Adrenal gland (tissue), 12 donors: ENCODE data around the gene FAM174A. TPM values are rescaled to one million over a fixed set of nuclear protein-coding genes. Genes with fewer than 3 reads are reported as not detected.

Source experiments
- DNase-seq, 7 donors: peaks; one replicate each; pipeline ENCODE4 v3.0.0-alpha.2; 2019 to 2020
- H3K27ac ChIP-seq, 5 donors: fragments of 200-600 bp; sonication (generic) in 4 of 5; 1 replicate in 3 of 5; 2 replicates in 2 of 5; pipeline versions ENCODE4 v1.5.1 to v1.8.0; 2016 to 2020; ENCODE audit warnings: mild to moderate bottlenecking in 1 of 5
- H3K27me3 ChIP-seq: fragments of 200-600 bp; 2 replicates; pipeline ENCODE4 v1.8.0; 2021
- H3K36me3 ChIP-seq, 2 donors: fragments of 200-600 bp; replicated peaks in 1 of 2; 1 replicate in 1 of 2; 2 replicates in 1 of 2; pipeline versions ENCODE4 v1.5.1 to v1.8.0; 2018 to 2022
- H3K4me1 ChIP-seq, 2 donors: fragments of 200-600 bp; replicated peaks in 1 of 2; 1 replicate in 1 of 2; 2 replicates in 1 of 2; pipeline versions ENCODE4 v1.5.1 to v1.8.0; 2018 to 2021
- H3K4me3 ChIP-seq, 4 donors: fragments of 200-600 bp; sonication (generic) in 3 of 4; one replicate each; pipeline ENCODE4 v1.5.1; 2016 to 2018
- H3K9me3 ChIP-seq, 3 donors: fragments of 200-600 bp; sonication (generic) in 1 of 3; replicated peaks in 1 of 3; 1 replicate in 2 of 3; 2 replicates in 1 of 3; pipeline versions ENCODE4 v1.5.1 to v1.8.0; 2016 to 2021
- POLR2A ChIP-seq, 2 donors: fragments of 450-650 bp; IDR thresholded peaks; one replicate each; pipeline ENCODE4 v1.6.1; 2017; ENCODE audit warnings: antibody characterized with exemption in 2 of 2, mild to moderate bottlenecking in 2 of 2, moderate library complexity in 1 of 2
- WGBS, 4 donors: extraction: QIAGEN DNeasy Blood & Tissue Kit in 2 of 4; methylation state at CpG; one replicate each; pipeline versions ENCODE4 v1.1.5 to v1.1.7; 2013 to 2017; 5-methylcytosine and 5-hydroxymethylcytosine counted together
- intact Hi-C, 2 donors: fragments of 100-400 bp; cut with DNase I; formaldehyde crosslinking; loops; one replicate each; pipeline versions ENCODE4 v1.14.1 to v1.15.0; 2022 to 2023
- polyA plus RNA-seq, 3 donors: library from polyadenylated mRNA; stranded (reverse); fragments of 200-250 nt in 2 of 3; fragments of 350-450 nt in 1 of 3; fragmentation: Illumina TruSeq in 1 of 3; extraction: RNeasy Lipid Tissue Mini Kit (QIAGEN cat#74804) in 1 of 3; gene quantifications; one replicate each; pipeline ENCODE4 v1.2.3, GENCODE V29; 2013 to 2014
- total RNA-seq, 9 donors: library from RNA; depleted of rRNA in 4 of 9; stranded (reverse); fragments of >200 nt in 4 of 9; fragments of 120-200 nt in 1 of 9; fragmentation: NEBNext Ultra II Directional in 1 of 9; extraction: Animal tissue kit (Norgen Biotek cat#: 25700) in 1 of 9; gene quantifications; one replicate each; pipeline versions ENCODE4 v1.1.0 to v1.2.4, GENCODE V29; 2013 to 2023
- TF ChIP-seq, protein P1 (sequence below), 6 experiments: fragments of 450-650 bp in 4 of 6; fragments of 200-600 bp in 2 of 6; sonication (generic) in 1 of 6; IDR thresholded peaks; 1 replicate in 5 of 6; 2 replicates in 1 of 6; pipeline versions ENCODE4 v1.5.1 to v1.8.0; 2016 to 2021; ENCODE audit warnings: antibody characterized with exemption in 6 of 6, mild to moderate bottlenecking in 2 of 6, moderate library complexity in 1 of 6
- donor health status: healthy with polysubstance abuse.
- donor health status: Bipolar disorder and iron deficiency.
- donor health status: DM: yes; HTN: yes; CAD: no.
- donor health status: DM: no; HTN: no; CAD: no.
- donor health status: DM: no; HTN: no; CAD: no.
- donor health status: DM: yes; HTN: yes; CAD: no.

The FAM174A gene
- total and polyA plus RNA-seq, 12 donors = 10.9 to 109 (median 27.2) TPM

DNA sequence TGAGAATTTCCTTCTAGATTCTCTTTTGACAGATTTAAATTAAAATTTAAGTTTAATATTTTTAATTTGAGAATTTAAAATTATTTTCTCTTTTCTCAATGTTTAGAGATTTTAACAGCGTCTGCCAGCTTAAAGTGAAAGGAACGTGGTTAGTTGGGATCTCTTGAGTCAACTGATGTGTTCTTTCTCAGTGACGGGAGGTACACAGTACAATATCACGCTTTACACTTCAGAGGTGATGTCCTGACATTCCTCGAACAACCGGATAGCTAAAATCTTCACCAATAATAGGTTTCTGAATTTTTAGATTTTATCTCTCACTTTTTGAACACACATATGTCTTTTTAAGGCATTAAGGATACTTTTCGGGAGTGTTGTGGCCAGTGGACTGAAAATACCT lies 81.1 kb downstream of the FAM174A start:
- 60 to 70% (median 62%) methylated on average over 7 of the region's 7 CpGs for WGBS, 4 donors
- Histone ChIP-seq H3K27me3 (no peaks in the 10 kb centered on the region), H3K4me1 (no peaks in the 10 kb centered on the region), H3K27ac (no peak overlapping the region), H3K4me3 (no peak overlapping the region), H3K36me3 (no peaks in the 10 kb centered on the region), H3K9me3 (no peaks in the 10 kb centered on the region)
- no peak for TF ChIP-seq POLR2A (IDR thresholded peaks at IDR 0.05)
- TF ChIP-seq, protein P1, sequence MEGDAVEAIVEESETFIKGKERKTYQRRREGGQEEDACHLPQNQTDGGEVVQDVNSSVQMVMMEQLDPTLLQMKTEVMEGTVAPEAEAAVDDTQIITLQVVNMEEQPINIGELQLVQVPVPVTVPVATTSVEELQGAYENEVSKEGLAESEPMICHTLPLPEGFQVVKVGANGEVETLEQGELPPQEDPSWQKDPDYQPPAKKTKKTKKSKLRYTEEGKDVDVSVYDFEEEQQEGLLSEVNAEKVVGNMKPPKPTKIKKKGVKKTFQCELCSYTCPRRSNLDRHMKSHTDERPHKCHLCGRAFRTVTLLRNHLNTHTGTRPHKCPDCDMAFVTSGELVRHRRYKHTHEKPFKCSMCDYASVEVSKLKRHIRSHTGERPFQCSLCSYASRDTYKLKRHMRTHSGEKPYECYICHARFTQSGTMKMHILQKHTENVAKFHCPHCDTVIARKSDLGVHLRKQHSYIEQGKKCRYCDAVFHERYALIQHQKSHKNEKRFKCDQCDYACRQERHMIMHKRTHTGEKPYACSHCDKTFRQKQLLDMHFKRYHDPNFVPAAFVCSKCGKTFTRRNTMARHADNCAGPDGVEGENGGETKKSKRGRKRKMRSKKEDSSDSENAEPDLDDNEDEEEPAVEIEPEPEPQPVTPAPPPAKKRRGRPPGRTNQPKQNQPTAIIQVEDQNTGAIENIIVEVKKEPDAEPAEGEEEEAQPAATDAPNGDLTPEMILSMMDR (IDR thresholded peaks at IDR 0.05) = no peak
- intact Hi-C loops = no loop called here
- no peak for DNase-seq

DNA sequence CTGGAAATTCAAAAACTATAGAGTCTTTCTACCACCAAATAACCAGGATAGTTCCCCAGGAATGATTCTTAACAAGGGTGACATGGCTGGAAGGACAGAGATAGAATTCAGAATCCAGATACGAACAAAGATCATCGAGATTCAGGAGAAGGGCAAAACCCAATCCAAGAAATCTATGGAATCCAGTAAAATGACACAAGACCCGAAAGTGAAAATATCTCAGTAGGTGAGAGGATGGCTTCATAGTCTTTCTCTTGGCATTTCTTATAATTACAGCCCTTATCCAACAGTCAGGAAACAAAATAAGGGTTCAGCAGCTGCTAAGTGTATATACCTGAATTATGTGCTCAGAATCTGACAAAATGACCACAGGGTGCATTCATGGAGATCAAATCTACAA lies 81.8 kb downstream of the FAM174A start:
- Histone ChIP-seq H3K27ac (no peak overlapping the region), H3K4me3 (no peak overlapping the region), H3K9me3 (no peaks in the 10 kb centered on the region), H3K4me1 (no peaks in the 10 kb centered on the region), H3K27me3 (no peaks in the 10 kb centered on the region), H3K36me3 (no peaks in the 10 kb centered on the region)
- TF ChIP-seq, protein P1 (IDR thresholded peaks at IDR 0.05) = no peak
- no peak for TF ChIP-seq POLR2A (IDR thresholded peaks at IDR 0.05)
- no peak for DNase-seq
- intact Hi-C loops = no loop called here
- WGBS, 4 donors = 81 to 92% (median 84%) methylated on average over 3 of the region's 3 CpGs

DNA sequence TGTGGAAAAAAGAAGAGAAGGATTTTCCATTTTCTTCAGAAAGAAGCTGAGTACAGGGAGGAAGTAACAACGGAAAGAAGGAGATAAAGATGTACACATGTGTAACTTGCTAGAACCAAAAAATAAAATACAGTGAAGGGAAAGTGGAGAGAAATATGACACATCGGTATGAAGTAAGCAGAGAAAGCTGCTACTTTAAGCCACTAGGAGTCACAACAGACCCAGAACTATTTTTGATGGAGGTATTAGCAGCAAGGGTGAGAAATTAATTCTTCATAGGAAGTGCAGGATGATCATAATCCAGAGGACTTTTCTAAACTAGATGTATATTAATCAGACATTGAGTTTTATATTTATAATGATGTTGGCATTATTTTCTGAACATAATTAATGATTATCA lies 88.5 kb downstream of the FAM174A start:
- no peaks in the 10 kb centered on the region for H3K9me3 ChIP-seq
- no peak overlapping the region for H3K27ac ChIP-seq
- no peak overlapping the region for H3K4me3 ChIP-seq
- TF ChIP-seq, protein P1 (IDR thresholded peaks at IDR 0.05) = peak in 5 of 6 experiments; percentile 19 to 39 (median 35)
- TF ChIP-seq POLR2A (IDR thresholded peaks at IDR 0.05) = no peak
- H3K27me3 ChIP-seq = no peaks in the 10 kb centered on the region
- no peaks in the 10 kb centered on the region for H3K4me1 ChIP-seq
- intact Hi-C loops = no loop called here
- H3K36me3 ChIP-seq = no peaks in the 10 kb centered on the region
- WGBS, 4 donors = 25 to 34% (median 28%) methylated on average over 2 of the region's 2 CpGs
- no peak for DNase-seq

DNA sequence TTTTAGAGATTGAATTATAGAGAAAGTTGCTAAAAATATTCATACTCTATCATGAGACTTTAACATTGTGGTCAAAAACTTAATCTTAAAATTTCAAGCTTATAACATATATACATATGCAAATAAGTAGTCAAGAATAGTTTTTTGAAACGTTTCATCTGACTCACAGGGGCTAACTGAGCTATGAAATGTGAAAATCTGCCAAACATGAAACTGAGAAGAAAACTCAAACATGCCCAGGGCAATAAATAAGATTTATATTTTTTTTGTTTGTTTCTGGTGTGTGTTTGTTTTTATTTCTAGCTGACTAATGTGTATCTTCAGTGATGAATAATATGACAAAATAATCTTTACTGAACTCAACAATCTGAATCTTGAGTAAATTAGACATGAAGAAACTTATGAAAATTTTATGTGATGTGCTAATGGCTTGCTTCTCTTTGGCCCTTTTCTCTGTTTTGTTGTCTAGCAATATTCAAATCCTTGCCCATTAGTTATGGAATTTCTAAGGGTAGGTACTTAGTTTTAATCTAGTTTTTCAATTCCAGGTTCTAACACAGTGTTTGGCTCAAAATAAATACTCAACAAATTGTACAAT lies 99.9 kb downstream of the FAM174A start:
- no peak overlapping the region for H3K27ac ChIP-seq
- H3K4me3 ChIP-seq = no peak overlapping the region
- no peaks in the 10 kb centered on the region for H3K27me3 ChIP-seq
- TF ChIP-seq, protein P1 (IDR thresholded peaks at IDR 0.05) = no peak
- no peak for TF ChIP-seq POLR2A (IDR thresholded peaks at IDR 0.05)
- H3K4me1 ChIP-seq = no peaks in the 10 kb centered on the region
- DNase-seq = no peak
- no peaks in the 10 kb centered on the region for H3K36me3 ChIP-seq
- no peaks in the 10 kb centered on the region for H3K9me3 ChIP-seq
- intact Hi-C loops = no loop called here
- 24 to 33% (median 29%) methylated on average over 1 of the region's 1 CpG for WGBS, 4 donors
